Nephron (organoid): Measurements from ENCODE around the gene RHOB.

Experiments used
- H3K27ac Mint-ChIP-seq, 3 experiments: 2 replicates each; pipeline ENCODE4 v1.8.0; 2020; ENCODE audit warnings: mixed read lengths in 3 of 3, mild to moderate bottlenecking in 2 of 3, moderate library complexity in 1 of 3
- H3K27me3 Mint-ChIP-seq: 2 replicates; pipeline ENCODE4 v1.8.0; 2021; ENCODE audit warnings: low read depth, mild to moderate bottlenecking, moderate library complexity, mixed read lengths
- H3K36me3 Mint-ChIP-seq: 2 replicates; pipeline ENCODE4 v1.8.0; 2020; ENCODE audit warnings: low read depth, mixed read lengths
- H3K4me1 Mint-ChIP-seq: 2 replicates; pipeline ENCODE4 v1.8.0; 2020; ENCODE audit warnings: mixed read lengths
- H3K4me3 Mint-ChIP-seq, 3 experiments: 2 replicates each; pipeline ENCODE4 v1.8.0; 2020; ENCODE audit warnings: mild to moderate bottlenecking in 3 of 3, mixed read lengths in 3 of 3, moderate library complexity in 2 of 3
- H3K9me3 Mint-ChIP-seq: 2 replicates; pipeline ENCODE4 v1.8.0; 2020; ENCODE audit warnings: mixed read lengths
- TF ChIP-seq, protein P1 (sequence below), 3 experiments: fragments of 200-600 bp; sonication (generic); IDR thresholded peaks; one replicate each; pipeline ENCODE4 v1.5.0; 2021; ENCODE audit warnings: antibody characterized with exemption in 3 of 3; ENCODE audit not compliant: unreplicated experiment in 3 of 3

The RHOB gene

DNA sequence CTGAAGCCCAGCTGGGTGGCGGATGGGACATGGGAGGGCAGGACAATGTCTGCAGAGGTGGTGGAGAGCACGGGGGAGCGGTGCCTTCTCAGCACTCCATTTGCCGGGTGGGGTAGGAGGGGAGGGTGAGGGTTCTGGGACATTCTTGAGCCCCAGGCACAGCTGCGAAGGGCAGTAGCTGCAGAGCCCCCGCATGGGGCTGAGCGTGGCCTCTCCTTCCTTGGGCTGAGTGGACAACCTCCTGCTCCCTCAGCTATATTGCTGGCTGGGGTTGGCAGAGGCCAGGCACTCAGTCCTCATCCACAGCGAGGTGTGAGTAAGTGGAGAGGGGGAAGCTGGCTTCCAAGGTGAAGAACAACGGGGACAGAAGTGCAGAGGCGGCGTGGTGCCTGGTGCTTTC lies 50.1 kb downstream of the RHOB start:
- peaks cover 11% of the 10 kb centered on the region for H3K27me3 Mint-ChIP-seq
- H3K36me3 Mint-ChIP-seq: no peaks in the 10 kb centered on the region
- H3K4me1 Mint-ChIP-seq: peaks cover 33% of the 10 kb centered on the region

More for the DNA sequence above, 50.1 kb downstream of the RHOB start:
- TF ChIP-seq, protein P1, sequence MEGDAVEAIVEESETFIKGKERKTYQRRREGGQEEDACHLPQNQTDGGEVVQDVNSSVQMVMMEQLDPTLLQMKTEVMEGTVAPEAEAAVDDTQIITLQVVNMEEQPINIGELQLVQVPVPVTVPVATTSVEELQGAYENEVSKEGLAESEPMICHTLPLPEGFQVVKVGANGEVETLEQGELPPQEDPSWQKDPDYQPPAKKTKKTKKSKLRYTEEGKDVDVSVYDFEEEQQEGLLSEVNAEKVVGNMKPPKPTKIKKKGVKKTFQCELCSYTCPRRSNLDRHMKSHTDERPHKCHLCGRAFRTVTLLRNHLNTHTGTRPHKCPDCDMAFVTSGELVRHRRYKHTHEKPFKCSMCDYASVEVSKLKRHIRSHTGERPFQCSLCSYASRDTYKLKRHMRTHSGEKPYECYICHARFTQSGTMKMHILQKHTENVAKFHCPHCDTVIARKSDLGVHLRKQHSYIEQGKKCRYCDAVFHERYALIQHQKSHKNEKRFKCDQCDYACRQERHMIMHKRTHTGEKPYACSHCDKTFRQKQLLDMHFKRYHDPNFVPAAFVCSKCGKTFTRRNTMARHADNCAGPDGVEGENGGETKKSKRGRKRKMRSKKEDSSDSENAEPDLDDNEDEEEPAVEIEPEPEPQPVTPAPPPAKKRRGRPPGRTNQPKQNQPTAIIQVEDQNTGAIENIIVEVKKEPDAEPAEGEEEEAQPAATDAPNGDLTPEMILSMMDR (IDR thresholded peaks at IDR 0.05; ENCODE audit: unreplicated experiment in 3 of 3): no peak
- Mint-ChIP-seq H3K27ac (peak overlapping the region; percentile 33 to 66 (median 36)), H3K9me3 (no peaks in the 10 kb centered on the region), H3K4me3 (no peak overlapping the region)
